Stomach (tissue), 4 donors: ENCODE data around the gene MYO9B.

Experiments used
- CTCF ChIP-seq, 7 experiments: fragments of 450-650 bp in 4 of 7; fragments of 200-600 bp in 3 of 7; sonication (generic) in 3 of 7; IDR thresholded peaks; one replicate each; pipeline ENCODE4 v1.5.1; 2016 to 2019; ENCODE audit warnings: antibody characterized with exemption in 7 of 7, control low read depth in 2 of 7, mild to moderate bottlenecking in 1 of 7
- POLR2A ChIP-seq, 4 donors: fragments of 450-650 bp; IDR thresholded peaks; one replicate each; pipeline ENCODE4 v1.6.1; 2016; ENCODE audit warnings: antibody characterized with exemption in 4 of 4, control low read depth in 2 of 4, mild to moderate bottlenecking in 1 of 4, moderate library complexity in 1 of 4
- POLR2AphosphoS5 ChIP-seq, 3 donors: sonication (generic); formaldehyde crosslinking; IDR thresholded peaks; one replicate each; pipeline ENCODE4 v1.6.1; 2016; ENCODE audit warnings: antibody characterized with exemption in 3 of 3

- no peak for TF ChIP-seq POLR2AphosphoS5 (IDR thresholded peaks at IDR 0.05)
- TF ChIP-seq CTCF (IDR thresholded peaks at IDR 0.05) = no peak
- TF ChIP-seq POLR2A (IDR thresholded peaks at IDR 0.05) = no peak
Measured at GRCh38 chr19:17229890-17230289, 154.3 kb downstream of the MYO9B start.
